ENCODE results near the gene CACNA1E. TPM values are rescaled to one million over a fixed set of nuclear protein-coding genes. Genes with fewer than 3 reads are reported as not detected.

Gene CACNA1E
- total RNA-seq, 3 donors from 2014 or later (not counting 1 experiment from before 2014, with no cell fraction given), result 0.40 TPM; not detected in 2

- DNase-seq, result no peak
- H3K27ac ChIP-seq (ENCODE audit: low read length), result no peak overlapping the region
- peaks cover 1 to 3% of the 10 kb centered on the region in 2 donors for H3K27me3 Mint-ChIP-seq (ENCODE audit: low read depth in 2 of 2)
- H3K27me3 ChIP-seq (ENCODE audit: control insufficient read depth, insufficient read depth, low read length), result no peaks in the 10 kb centered on the region
- no peak overlapping the region for H3K27ac Mint-ChIP-seq
- TF ChIP-seq, protein P1, sequence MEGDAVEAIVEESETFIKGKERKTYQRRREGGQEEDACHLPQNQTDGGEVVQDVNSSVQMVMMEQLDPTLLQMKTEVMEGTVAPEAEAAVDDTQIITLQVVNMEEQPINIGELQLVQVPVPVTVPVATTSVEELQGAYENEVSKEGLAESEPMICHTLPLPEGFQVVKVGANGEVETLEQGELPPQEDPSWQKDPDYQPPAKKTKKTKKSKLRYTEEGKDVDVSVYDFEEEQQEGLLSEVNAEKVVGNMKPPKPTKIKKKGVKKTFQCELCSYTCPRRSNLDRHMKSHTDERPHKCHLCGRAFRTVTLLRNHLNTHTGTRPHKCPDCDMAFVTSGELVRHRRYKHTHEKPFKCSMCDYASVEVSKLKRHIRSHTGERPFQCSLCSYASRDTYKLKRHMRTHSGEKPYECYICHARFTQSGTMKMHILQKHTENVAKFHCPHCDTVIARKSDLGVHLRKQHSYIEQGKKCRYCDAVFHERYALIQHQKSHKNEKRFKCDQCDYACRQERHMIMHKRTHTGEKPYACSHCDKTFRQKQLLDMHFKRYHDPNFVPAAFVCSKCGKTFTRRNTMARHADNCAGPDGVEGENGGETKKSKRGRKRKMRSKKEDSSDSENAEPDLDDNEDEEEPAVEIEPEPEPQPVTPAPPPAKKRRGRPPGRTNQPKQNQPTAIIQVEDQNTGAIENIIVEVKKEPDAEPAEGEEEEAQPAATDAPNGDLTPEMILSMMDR (IDR thresholded peaks at IDR 0.05), result no peak
- no peak overlapping the region for H3K4me3 Mint-ChIP-seq
- no peaks in the 10 kb centered on the region for H3K36me3 ChIP-seq (ENCODE audit: control insufficient read depth, insufficient read depth, low read length)
- H3K9me3 Mint-ChIP-seq, result peaks cover 0 to 7% of the 10 kb centered on the region in 2 donors
- ATAC-seq, result no peak
- H3K9me3 ChIP-seq (ENCODE audit: control insufficient read depth, insufficient read depth, low read length), result no peaks in the 10 kb centered on the region
- H3K4me1 Mint-ChIP-seq, result no peaks in the 10 kb centered on the region
- H3K4me3 ChIP-seq (ENCODE audit: low read length), result no peak overlapping the region
- intact Hi-C loops (cut with micrococcal nuclease), result no loop called here
- H3K36me3 Mint-ChIP-seq, result no peaks in the 10 kb centered on the region
- WGBS (ENCODE audit: insufficient coverage), result 77% methylated on average over 4 of the region's 4 CpGs
- no peaks in the 10 kb centered on the region for H3K4me1 ChIP-seq (ENCODE audit: control insufficient read depth, insufficient read depth, low read length)
Measured at GRCh38 chr1:181711820-181712219, 228.5 kb downstream of the CACNA1E start.

- DNase-seq (no peak), ATAC-seq (no peak)
- Mint-ChIP-seq H3K4me1 (no peaks in the 10 kb centered on the region), H3K27ac (no peak overlapping the region), H3K4me3 (no peak overlapping the region), H3K36me3 (no peaks in the 10 kb centered on the region), H3K27me3 (ENCODE audit: low read depth in 2 of 2) (peaks cover 5 to 6% of the 10 kb centered on the region in 2 donors), H3K9me3 (peaks cover 0 to 6% of the 10 kb centered on the region in 2 donors)
- Histone ChIP-seq H3K27me3 (ENCODE audit: control insufficient read depth, insufficient read depth, low read length) (no peaks in the 10 kb centered on the region), H3K9me3 (ENCODE audit: control insufficient read depth, insufficient read depth, low read length) (no peaks in the 10 kb centered on the region), H3K27ac (ENCODE audit: low read length) (no peak overlapping the region), H3K4me3 (ENCODE audit: low read length) (no peak overlapping the region), H3K36me3 (ENCODE audit: control insufficient read depth, insufficient read depth, low read length) (no peaks in the 10 kb centered on the region), H3K4me1 (ENCODE audit: control insufficient read depth, insufficient read depth, low read length) (no peaks in the 10 kb centered on the region)
- TF ChIP-seq, protein P1 (IDR thresholded peaks at IDR 0.05), result no peak
- 89% methylated on average over 9 of the region's 9 CpGs for WGBS (ENCODE audit: insufficient coverage)
- intact Hi-C loops (cut with micrococcal nuclease), result no loop called here
Measured at GRCh38 chr1:181712711-181713110, 229.4 kb downstream of the CACNA1E start.

DNA sequence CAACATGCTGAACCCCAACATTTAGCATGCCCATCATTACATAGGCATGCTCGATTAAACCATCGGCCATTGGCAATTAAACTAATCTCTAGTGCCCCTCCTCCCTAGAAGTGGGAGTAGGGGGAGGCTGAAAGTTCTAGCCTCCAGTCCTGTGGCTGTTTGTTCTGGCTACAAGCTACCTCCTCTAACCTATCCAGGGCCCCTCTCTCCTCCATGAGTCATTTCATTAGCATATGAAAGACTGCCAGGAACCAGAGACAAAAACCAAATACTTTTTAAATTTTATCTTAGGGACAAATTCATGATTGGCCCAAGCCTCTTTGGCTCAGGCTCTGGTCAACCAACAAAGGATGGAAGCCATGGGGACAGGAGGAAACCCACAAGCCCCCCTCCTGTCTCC is 231.1 kb downstream of the CACNA1E start:
- no peak overlapping the region for H3K27ac ChIP-seq (ENCODE audit: low read length)
- H3K9me3 ChIP-seq (ENCODE audit: control insufficient read depth, insufficient read depth, low read length), result no peaks in the 10 kb centered on the region
- no peaks in the 10 kb centered on the region for H3K4me1 ChIP-seq (ENCODE audit: control insufficient read depth, insufficient read depth, low read length)
- DNase-seq, result no peak
- no peaks in the 10 kb centered on the region for H3K36me3 ChIP-seq (ENCODE audit: control insufficient read depth, insufficient read depth, low read length)
- Mint-ChIP-seq H3K27ac (no peak overlapping the region), H3K4me3 (no peak overlapping the region), H3K9me3 (no peaks in the 10 kb centered on the region), H3K27me3 (ENCODE audit: low read depth in 2 of 2) (peaks cover 5 to 6% of the 10 kb centered on the region in 2 donors), H3K36me3 (no peaks in the 10 kb centered on the region), H3K4me1 (no peaks in the 10 kb centered on the region)
- ATAC-seq, result no peak
- intact Hi-C loops (cut with micrococcal nuclease), result no loop called here
- TF ChIP-seq, protein P1 (IDR thresholded peaks at IDR 0.05), result no peak
- no peak overlapping the region for H3K4me3 ChIP-seq (ENCODE audit: low read length)
- WGBS (ENCODE audit: insufficient coverage), result no CpG with 5 or more reads among the region's 2 CpGs
- no peaks in the 10 kb centered on the region for H3K27me3 ChIP-seq (ENCODE audit: control insufficient read depth, insufficient read depth, low read length)

DNA sequence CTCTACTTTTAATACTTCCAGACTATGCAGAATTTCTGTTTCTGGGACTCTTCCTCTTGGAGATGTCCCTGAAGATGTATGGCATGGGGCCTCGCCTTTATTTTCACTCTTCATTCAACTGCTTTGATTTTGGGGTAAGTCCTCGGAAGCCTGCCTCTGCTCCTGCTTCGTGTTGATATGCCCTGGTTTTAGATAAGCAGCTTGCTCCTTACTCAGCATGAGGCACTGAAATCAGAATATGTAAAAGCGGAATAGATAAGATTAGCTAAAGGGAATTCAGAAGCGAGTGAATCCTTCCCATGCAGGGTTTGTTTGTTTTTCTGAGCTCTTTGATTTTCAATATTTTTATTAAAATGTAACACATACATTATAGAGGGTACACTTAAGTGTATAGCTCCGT is 234.7 kb downstream of the CACNA1E start:
- Mint-ChIP-seq H3K36me3 (no peaks in the 10 kb centered on the region), H3K9me3 (no peaks in the 10 kb centered on the region), H3K4me3 (no peak overlapping the region), H3K27ac (no peak overlapping the region), H3K27me3 (ENCODE audit: low read depth in 2 of 2) (peaks cover 6 to 8% of the 10 kb centered on the region in 2 donors), H3K4me1 (no peaks in the 10 kb centered on the region)
- Histone ChIP-seq H3K36me3 (ENCODE audit: control insufficient read depth, insufficient read depth, low read length) (no peaks in the 10 kb centered on the region), H3K4me1 (ENCODE audit: control insufficient read depth, insufficient read depth, low read length) (no peaks in the 10 kb centered on the region), H3K4me3 (ENCODE audit: low read length) (no peak overlapping the region), H3K27ac (ENCODE audit: low read length) (no peak overlapping the region), H3K27me3 (ENCODE audit: control insufficient read depth, insufficient read depth, low read length) (no peaks in the 10 kb centered on the region), H3K9me3 (ENCODE audit: control insufficient read depth, insufficient read depth, low read length) (no peaks in the 10 kb centered on the region)
- DNase-seq, result no peak
- no peak for ATAC-seq
- TF ChIP-seq, protein P1 (IDR thresholded peaks at IDR 0.05), result no peak
- intact Hi-C loops (cut with micrococcal nuclease), result no loop called here
- 67% methylated on average over 4 of the region's 6 CpGs for WGBS (ENCODE audit: insufficient coverage)

Measured in natural killer cell (primary cell).